GM21390 (cell line): ENCODE results near the gene RDH11.
"Not testable (repeated sequence)": the region's sequence is repeated elsewhere in the genome, so short reads cannot be mapped to it uniquely, and the experiment has no call there.

Experiments used
- ATAC-seq: cut with Tn5 transposase; IDR thresholded peaks from one replicate; pipeline ENCODE4 v1.9.1; 2021; ENCODE audit not compliant: unreplicated experiment

The RDH11 gene

GRCh38 chr14:67704484-67705089 is 9.0 kb upstream of the RDH11 start:
- no peak for ATAC-seq

GRCh38 chr14:67703997-67704396 is 8.4 kb upstream of the RDH11 start:
- no peak for ATAC-seq

GRCh38 chr14:67701492-67701891 is 5.9 kb upstream of the RDH11 start, which contains the start of gene RDH12:
Gene RDH12, plus strand, starts transcription at chr14:67701886. Its CDS starts 20,757 bp downstream, at chr14:67722643.
- ATAC-seq, result not testable (repeated sequence)

GRCh38 chr14:67698179-67698578 is 2.6 kb upstream of the RDH11 start:
- ATAC-seq, result no peak

- ATAC-seq, result no peak
Observed at GRCh38 chr14:67697006-67697405, 1.4 kb upstream of the RDH11 start.

GRCh38 chr14:67694791-67695393 is 672 bp downstream of the RDH11 start:
- ATAC-seq, result peak; percentile 91

GRCh38 chr14:67690011-67690410 is 5.6 kb downstream of the RDH11 start:
- ATAC-seq, result no peak

GRCh38 chr14:67683842-67684241 is 11.7 kb downstream of the RDH11 start:
- ATAC-seq, result no peak

GRCh38 chr14:67680941-67681340 is 14.6 kb downstream of the RDH11 start:
- ATAC-seq, result no peak

- peak; percentile 99 for ATAC-seq
Observed at GRCh38 chr14:67680121-67680602, 15.4 kb downstream of the RDH11 start.

GRCh38 chr14:67679006-67679405 is 16.6 kb downstream of the RDH11 start:
- no peak for ATAC-seq

- no peak for ATAC-seq
Observed at GRCh38 chr14:67675219-67675582, 20.4 kb downstream of the RDH11 start.

- peak; percentile 89 for ATAC-seq
Observed at GRCh38 chr14:67674480-67675218, 20.9 kb downstream of the RDH11 start, which contains the start of gene VTI1B. Gene VTI1B, minus strand, starts transcription at chr14:67674632. Its CDS starts 143 bp downstream, at chr14:67674489.

- peak; percentile 48 for ATAC-seq
Observed at GRCh38 chr14:67674139-67674479, 21.5 kb downstream of the RDH11 start.

- ATAC-seq, result no peak
Observed at GRCh38 chr14:67673451-67673850, 22.1 kb downstream of the RDH11 start.

GRCh38 chr14:67668559-67668958 is 27.0 kb downstream of the RDH11 start:
- ATAC-seq, result no peak

- ATAC-seq, result no peak
Observed at GRCh38 chr14:67666750-67667449, 28.7 kb downstream of the RDH11 start.

- ATAC-seq, result no peak
Observed at GRCh38 chr14:67665868-67666267, 29.7 kb downstream of the RDH11 start.

- ATAC-seq, result no peak
Observed at GRCh38 chr14:67663633-67664032, 31.9 kb downstream of the RDH11 start.

GRCh38 chr14:67653651-67654280 is 41.8 kb downstream of the RDH11 start:
- ATAC-seq, result no peak

- ATAC-seq, result no peak
Observed at GRCh38 chr14:67652189-67652588, 43.4 kb downstream of the RDH11 start.
